ENCODE measurements around the gene KCP.
A peak's percentile ranks its signal among the peaks of the same experiment; 100 is the strongest.

Gene KCP

GRCh38 chr7:128874140-128875031 is 36.1 kb downstream of the KCP start:
- ChIA-PET CTCF (interaction anchor here (0.6 to 1.7 kb wide), 3 partner anchors 9 to 30 kb away, joined by 3 to 8 read pairs (median 3); no protein-coding TSS in a partner anchor), POLR2A (interaction anchor here (0.7 kb wide), 1 partner anchor 145 kb away, joined by 4 read pairs; no protein-coding TSS in a partner anchor)
- TF ChIP-seq NFRKB (IDR thresholded peaks at IDR 0.05) (no peak), ARNT (IDR thresholded peaks at IDR 0.05) (no peak)
- DNase-seq (ENCODE audit: extremely low spot score) = no peak

GRCh38 chr7:128873234-128873633 is 37.3 kb downstream of the KCP start:
- ChIA-PET CTCF (interaction anchor here (0.8 to 1.7 kb wide), 4 partner anchors 10 to 46 kb away, joined by 3 to 8 read pairs (median 3); partner anchors contain the start of gene ATP6V1F), POLR2A (interaction anchor here (1.5 kb wide), 1 partner anchor 10 kb away, joined by 5 read pairs; the partner anchor contains the start of gene ATP6V1F)
- no peak for DNase-seq (ENCODE audit: extremely low spot score)
- TF ChIP-seq, protein P1, sequence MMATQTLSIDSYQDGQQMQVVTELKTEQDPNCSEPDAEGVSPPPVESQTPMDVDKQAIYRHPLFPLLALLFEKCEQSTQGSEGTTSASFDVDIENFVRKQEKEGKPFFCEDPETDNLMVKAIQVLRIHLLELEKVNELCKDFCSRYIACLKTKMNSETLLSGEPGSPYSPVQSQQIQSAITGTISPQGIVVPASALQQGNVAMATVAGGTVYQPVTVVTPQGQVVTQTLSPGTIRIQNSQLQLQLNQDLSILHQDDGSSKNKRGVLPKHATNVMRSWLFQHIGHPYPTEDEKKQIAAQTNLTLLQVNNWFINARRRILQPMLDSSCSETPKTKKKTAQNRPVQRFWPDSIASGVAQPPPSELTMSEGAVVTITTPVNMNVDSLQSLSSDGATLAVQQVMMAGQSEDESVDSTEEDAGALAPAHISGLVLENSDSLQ (IDR thresholded peaks at IDR 0.05) = no peak
- TF ChIP-seq ZNF384 (IDR thresholded peaks at IDR 0.05) (no peak), FOXK2 (IDR thresholded peaks at IDR 0.05) (no peak), LEF1 (IDR thresholded peaks at IDR 0.05; ENCODE audit: borderline replicate concordance) (no peak), ARNT (IDR thresholded peaks at IDR 0.05) (no peak), SUZ12 (IDR thresholded peaks at IDR 0.05) (no peak)

GRCh38 chr7:128872394-128872824 is 38.1 kb downstream of the KCP start:
- CTCF ChIA-PET = interaction anchor here (0.9 kb wide), 1 partner anchor 46 kb away, joined by 3 read pairs; no protein-coding TSS in a partner anchor
- DNase-seq (ENCODE audit: extremely low spot score) = peak; percentile 30
- TF ChIP-seq ARNT (IDR thresholded peaks at IDR 0.05) = no peak
- TF ChIP-seq LEF1 (IDR thresholded peaks at IDR 0.05; ENCODE audit: borderline replicate concordance) = no peak
- no peak for TF ChIP-seq CTBP1 (IDR thresholded peaks at IDR 0.05; ENCODE audit: borderline replicate concordance)
- TF ChIP-seq L3MBTL2 (conservative IDR thresholded peaks at IDR 0.05) = no peak
- TF ChIP-seq, protein P1 (IDR thresholded peaks at IDR 0.05) = no peak
- TF ChIP-seq NFRKB (IDR thresholded peaks at IDR 0.05) = no peak
- no peak for TF ChIP-seq ZNF384 (IDR thresholded peaks at IDR 0.05)
- no peak for TF ChIP-seq BHLHE40 (IDR thresholded peaks at IDR 0.05; ENCODE audit: borderline replicate concordance)
- no peak for TF ChIP-seq SP1 (IDR thresholded peaks at IDR 0.05)
- TF ChIP-seq TARDBP (IDR thresholded peaks at IDR 0.05) = no peak
- TF ChIP-seq FOXA1 (IDR thresholded peaks at IDR 0.05) = no peak
- no peak for TF ChIP-seq SUZ12 (IDR thresholded peaks at IDR 0.05)
- TF ChIP-seq ELF4 (IDR thresholded peaks at IDR 0.05) = no peak
- no peak for TF ChIP-seq HDGF (IDR thresholded peaks at IDR 0.05; ENCODE audit: borderline replicate concordance)
- no peak for TF ChIP-seq FOXM1 (IDR thresholded peaks at IDR 0.05; ENCODE audit: borderline replicate concordance)
- POLR2A ChIA-PET = interaction anchor here (1.5 kb wide), 1 partner anchor 9 kb away, joined by 5 read pairs; the partner anchor contains the start of gene ATP6V1F

GRCh38 chr7:128871050-128871449 is 39.5 kb downstream of the KCP start:
- no peak for DNase-seq (ENCODE audit: extremely low spot score)
- no peak for TF ChIP-seq L3MBTL2 (conservative IDR thresholded peaks at IDR 0.05)
- TF ChIP-seq, protein P1 (IDR thresholded peaks at IDR 0.05) = no peak
- no peak for TF ChIP-seq ARNT (IDR thresholded peaks at IDR 0.05)
- no peak for TF ChIP-seq CTBP1 (IDR thresholded peaks at IDR 0.05; ENCODE audit: borderline replicate concordance)
- TF ChIP-seq TARDBP (IDR thresholded peaks at IDR 0.05) = no peak
- no peak for TF ChIP-seq LEF1 (IDR thresholded peaks at IDR 0.05; ENCODE audit: borderline replicate concordance)
- TF ChIP-seq ZNF384 (IDR thresholded peaks at IDR 0.05) = no peak
- TF ChIP-seq NFRKB (IDR thresholded peaks at IDR 0.05) = no peak
- TF ChIP-seq FOXM1 (IDR thresholded peaks at IDR 0.05; ENCODE audit: borderline replicate concordance) = no peak
- no peak for TF ChIP-seq FOXK2 (IDR thresholded peaks at IDR 0.05)
- no peak for TF ChIP-seq SUZ12 (IDR thresholded peaks at IDR 0.05)
- no peak for TF ChIP-seq BHLHE40 (IDR thresholded peaks at IDR 0.05; ENCODE audit: borderline replicate concordance)
- no peak for TF ChIP-seq ELF4 (IDR thresholded peaks at IDR 0.05)
- no peak for TF ChIP-seq HDGF (IDR thresholded peaks at IDR 0.05; ENCODE audit: borderline replicate concordance)
- no peak for TF ChIP-seq SP1 (IDR thresholded peaks at IDR 0.05)
- no peak for TF ChIP-seq FOXA1 (IDR thresholded peaks at IDR 0.05)
- ChIA-PET CTCF (no interaction called here), POLR2A (no interaction called here)

- CTCF ChIA-PET = no interaction called here
- POLR2A ChIA-PET = interaction anchor here (0.9 kb wide), 1 partner anchor 10 kb away, joined by 3 read pairs; no protein-coding TSS in a partner anchor
- TF ChIP-seq LEF1 (IDR thresholded peaks at IDR 0.05; ENCODE audit: borderline replicate concordance) = no peak
- TF ChIP-seq FOXK2 (IDR thresholded peaks at IDR 0.05) = no peak
- TF ChIP-seq ELF4 (IDR thresholded peaks at IDR 0.05) = no peak
- TF ChIP-seq TARDBP (IDR thresholded peaks at IDR 0.05) = no peak
- TF ChIP-seq FOXM1 (IDR thresholded peaks at IDR 0.05; ENCODE audit: borderline replicate concordance) = no peak
- TF ChIP-seq SUZ12 (IDR thresholded peaks at IDR 0.05) = no peak
- no peak for TF ChIP-seq FOXA1 (IDR thresholded peaks at IDR 0.05)
- TF ChIP-seq ARNT (IDR thresholded peaks at IDR 0.05) = no peak
- no peak for TF ChIP-seq ZNF384 (IDR thresholded peaks at IDR 0.05)
- TF ChIP-seq SP1 (IDR thresholded peaks at IDR 0.05) = no peak
- TF ChIP-seq, protein P1 (IDR thresholded peaks at IDR 0.05) = no peak
- no peak for TF ChIP-seq NFRKB (IDR thresholded peaks at IDR 0.05)
- TF ChIP-seq HDGF (IDR thresholded peaks at IDR 0.05; ENCODE audit: borderline replicate concordance) = no peak
- no peak for TF ChIP-seq L3MBTL2 (conservative IDR thresholded peaks at IDR 0.05)
- TF ChIP-seq CTBP1 (IDR thresholded peaks at IDR 0.05; ENCODE audit: borderline replicate concordance) = no peak
- no peak for TF ChIP-seq BHLHE40 (IDR thresholded peaks at IDR 0.05; ENCODE audit: borderline replicate concordance)
- no peak for DNase-seq (ENCODE audit: extremely low spot score)
Measured at GRCh38 chr7:128869944-128870285, 40.6 kb downstream of the KCP start.
